Vagina (tissue), 2 donors: ENCODE data around the gene VPS45. TPM values are rescaled to one million over a fixed set of nuclear protein-coding genes. Genes with fewer than 3 reads are reported as not detected.
A peak's percentile ranks its signal among the peaks of the same experiment; 100 is the strongest.

Experiments
- DNase-seq, 2 donors: peaks; one replicate each; pipeline ENCODE4 v3.0.0-alpha.2; 2017; ENCODE audit errors: extremely low spot score in 2 of 2
- H3K27ac ChIP-seq: fragments of 200-600 bp; sonication (generic); one replicate; pipeline ENCODE4 v1.5.1; 2019
- H3K27me3 ChIP-seq: fragments of 200-600 bp; sonication (generic); one replicate; pipeline ENCODE4 v1.5.1; 2019
- H3K36me3 ChIP-seq, 2 donors: fragments of 200-600 bp; sonication (generic); one replicate each; pipeline ENCODE4 v1.5.1; 2017 to 2019
- H3K4me1 ChIP-seq: fragments of 200-600 bp; sonication (generic); one replicate; pipeline ENCODE4 v1.5.1; 2019
- H3K4me3 ChIP-seq, 2 donors: fragments of 200-600 bp; sonication (generic); 1 replicate in 1 of 2; 2 replicates in 1 of 2; pipeline ENCODE4 v1.5.1; 2016 to 2019
- H3K9me3 ChIP-seq: fragments of 200-600 bp; sonication (generic); one replicate; pipeline ENCODE4 v1.5.1; 2019
- CTCF ChIP-seq, 3 experiments: fragments of 450-650 bp in 2 of 3; fragments of 200-600 bp in 1 of 3; sonication (generic) in 1 of 3; IDR thresholded peaks; one replicate each; pipeline ENCODE4 v1.5.1; 2017 to 2019; ENCODE audit warnings: antibody characterized with exemption in 3 of 3, mild to moderate bottlenecking in 2 of 3, moderate library complexity in 2 of 3
- POLR2A ChIP-seq, 2 donors: fragments of 450-650 bp; IDR thresholded peaks; one replicate each; pipeline ENCODE4 v1.6.1; 2017; ENCODE audit warnings: antibody characterized with exemption in 2 of 2, mild to moderate bottlenecking in 2 of 2, moderate library complexity in 2 of 2
- POLR2AphosphoS5 ChIP-seq, 2 donors: sonication (generic); formaldehyde crosslinking; IDR thresholded peaks; one replicate each; pipeline ENCODE4 v1.9.0; 2017; ENCODE audit warnings: antibody characterized with exemption in 2 of 2, mild to moderate bottlenecking in 2 of 2, low read depth in 1 of 2; ENCODE audit not compliant: insufficient read depth in 1 of 2
- intact Hi-C: fragments of 100-400 bp; cut with DNase I; formaldehyde crosslinking; loops from one replicate; pipeline ENCODE4 v1.15.1; 2023
- total RNA-seq: library from RNA; depleted of rRNA; stranded (reverse); fragments of >200 nt; gene quantifications from one replicate; pipeline ENCODE4 v1.2.3, GENCODE V29; 2016

Gene VPS45
- total RNA-seq, 1 donor from 2014 or later = 32.2 TPM

DNA sequence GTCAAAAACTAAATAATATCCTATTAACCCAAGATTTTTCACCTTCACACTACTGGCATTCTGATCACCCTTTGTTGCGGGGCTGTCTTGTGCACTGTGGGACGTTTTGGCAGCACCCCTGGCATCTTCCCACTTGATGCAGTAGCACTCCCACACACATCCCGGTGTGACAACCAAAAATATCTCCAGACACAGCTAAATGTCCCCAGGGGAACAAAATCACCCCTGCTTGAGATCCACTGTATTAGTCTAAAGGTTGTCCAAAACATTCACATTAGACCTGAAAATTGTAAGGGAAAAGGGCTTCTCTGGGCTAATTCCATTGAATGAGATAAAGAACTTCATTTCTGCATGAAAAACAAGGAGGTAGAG is 120.0 kb downstream of the VPS45 start:
- no peaks in the 10 kb centered on the region for H3K27me3 ChIP-seq
- intact Hi-C loops = no loop called here
- peaks cover 8% of the 10 kb centered on the region for H3K4me1 ChIP-seq
- H3K27ac ChIP-seq = no peak overlapping the region
- no peak for TF ChIP-seq POLR2A (IDR thresholded peaks at IDR 0.05)
- peak in 1 of 3 experiments; percentile 39 for TF ChIP-seq CTCF (IDR thresholded peaks at IDR 0.05)
- TF ChIP-seq POLR2AphosphoS5 (IDR thresholded peaks at IDR 0.05; ENCODE audit: insufficient read depth in 1 of 2, low read depth in 1 of 2) = no peak
- H3K36me3 ChIP-seq = no peaks in the 10 kb centered on the region
- no peak overlapping the region for H3K4me3 ChIP-seq
- DNase-seq = no peak
- H3K9me3 ChIP-seq = no peaks in the 10 kb centered on the region

GRCh38 chr1:150192012-150192411 is 124.4 kb downstream of the VPS45 start:
- no peaks in the 10 kb centered on the region for H3K36me3 ChIP-seq
- no peak overlapping the region for H3K27ac ChIP-seq
- DNase-seq = no peak
- H3K4me1 ChIP-seq = peaks cover 2% of the 10 kb centered on the region
- intact Hi-C loops = no loop called here
- H3K4me3 ChIP-seq = no peak overlapping the region
- no peak for TF ChIP-seq CTCF (IDR thresholded peaks at IDR 0.05)
- TF ChIP-seq POLR2AphosphoS5 (IDR thresholded peaks at IDR 0.05; ENCODE audit: insufficient read depth in 1 of 2, low read depth in 1 of 2) = no peak
- TF ChIP-seq POLR2A (IDR thresholded peaks at IDR 0.05) = no peak
- no peaks in the 10 kb centered on the region for H3K9me3 ChIP-seq
- no peaks in the 10 kb centered on the region for H3K27me3 ChIP-seq

GRCh38 chr1:150194381-150195031 is 126.9 kb downstream of the VPS45 start:
- no peak for DNase-seq
- intact Hi-C loops = no loop called here
- TF ChIP-seq POLR2AphosphoS5 (IDR thresholded peaks at IDR 0.05; ENCODE audit: insufficient read depth in 1 of 2, low read depth in 1 of 2) (no peak), POLR2A (IDR thresholded peaks at IDR 0.05) (no peak), CTCF (IDR thresholded peaks at IDR 0.05) (no peak)
- Histone ChIP-seq H3K9me3 (no peaks in the 10 kb centered on the region), H3K27me3 (no peaks in the 10 kb centered on the region), H3K4me3 (no peak overlapping the region), H3K36me3 (no peaks in the 10 kb centered on the region), H3K27ac (no peak overlapping the region), H3K4me1 (no peaks in the 10 kb centered on the region)

Other genes starting within 250 kb of the VPS45 start
- 43.0 TPM for gene BOLA1, start 168.2 kb upstream of the VPS45 start, total RNA-seq
- 7.6 TPM for gene SV2A, start 149.9 kb upstream of the VPS45 start, total RNA-seq
- gene SF3B4, start 140.0 kb upstream of the VPS45 start, total RNA-seq = 21.6 TPM
- 16.9 TPM for gene MTMR11, start 130.9 kb upstream of the VPS45 start, total RNA-seq
- gene OTUD7B, start 57.0 kb upstream of the VPS45 start, total RNA-seq = 14.5 TPM
- gene PLEKHO1, start 82.1 kb downstream of the VPS45 start, total RNA-seq = 33.9 TPM
- gene ANP32E, start 168.3 kb downstream of the VPS45 start, total RNA-seq = 16.7 TPM
- gene CA14, start 190.0 kb downstream of the VPS45 start, total RNA-seq = not detected
- gene APH1A, start 201.2 kb downstream of the VPS45 start, total RNA-seq = 52.8 TPM
- 19.4 TPM for gene C1orf54, start 205.0 kb downstream of the VPS45 start, total RNA-seq
- 6.6 TPM for gene CIART, start 214.8 kb downstream of the VPS45 start, total RNA-seq
- 34.6 TPM for gene MRPS21, start 226.1 kb downstream of the VPS45 start, total RNA-seq